ENCODE data around the gene NEBL.

DNA sequence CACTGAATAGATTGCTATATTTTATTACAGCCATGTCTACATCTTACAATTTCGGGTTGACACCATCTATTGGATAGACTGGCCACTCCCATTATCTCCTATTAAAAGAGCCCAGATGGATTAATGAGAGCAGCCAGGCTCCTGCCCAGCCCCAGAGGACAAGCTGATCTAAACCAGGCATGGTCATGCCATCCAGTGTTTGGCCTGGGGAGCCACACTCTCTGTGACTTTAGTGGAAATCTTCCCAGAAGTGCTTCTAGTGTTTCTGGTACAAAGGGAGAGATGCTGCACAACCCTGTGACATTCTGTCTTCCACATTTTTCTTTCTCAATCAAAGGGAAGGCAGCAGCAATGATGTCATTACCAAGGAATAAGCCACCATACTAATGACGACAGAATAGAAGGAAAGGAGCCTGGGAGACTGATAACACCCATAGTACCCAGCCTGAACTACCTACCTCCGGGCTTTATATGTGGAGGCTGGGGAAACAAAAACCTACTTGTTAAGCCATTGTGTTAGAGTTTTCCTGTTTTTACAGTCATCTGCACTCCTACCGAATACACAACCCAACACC is 5.0 kb downstream of the NEBL start:
- TF ChIP-seq CTCF (IDR thresholded peaks at IDR 0.05) (no peak), POLR2AphosphoS5 (IDR thresholded peaks at IDR 0.05; ENCODE audit: insufficient read depth in 1 of 2, low read depth in 1 of 2) (no peak)

Data from vagina (tissue), 2 donors.